ENCODE data around the gene PBXIP1. TPM values are rescaled to one million over a fixed set of nuclear protein-coding genes. Genes with fewer than 3 reads are reported as not detected.

Gene PBXIP1
- total and polyA plus RNA-seq, 2 of the 13 experiments (the other 11 are each of a cell fraction or from before 2014, with no cell fraction given): 16.3 to 31.9 TPM

DNA sequence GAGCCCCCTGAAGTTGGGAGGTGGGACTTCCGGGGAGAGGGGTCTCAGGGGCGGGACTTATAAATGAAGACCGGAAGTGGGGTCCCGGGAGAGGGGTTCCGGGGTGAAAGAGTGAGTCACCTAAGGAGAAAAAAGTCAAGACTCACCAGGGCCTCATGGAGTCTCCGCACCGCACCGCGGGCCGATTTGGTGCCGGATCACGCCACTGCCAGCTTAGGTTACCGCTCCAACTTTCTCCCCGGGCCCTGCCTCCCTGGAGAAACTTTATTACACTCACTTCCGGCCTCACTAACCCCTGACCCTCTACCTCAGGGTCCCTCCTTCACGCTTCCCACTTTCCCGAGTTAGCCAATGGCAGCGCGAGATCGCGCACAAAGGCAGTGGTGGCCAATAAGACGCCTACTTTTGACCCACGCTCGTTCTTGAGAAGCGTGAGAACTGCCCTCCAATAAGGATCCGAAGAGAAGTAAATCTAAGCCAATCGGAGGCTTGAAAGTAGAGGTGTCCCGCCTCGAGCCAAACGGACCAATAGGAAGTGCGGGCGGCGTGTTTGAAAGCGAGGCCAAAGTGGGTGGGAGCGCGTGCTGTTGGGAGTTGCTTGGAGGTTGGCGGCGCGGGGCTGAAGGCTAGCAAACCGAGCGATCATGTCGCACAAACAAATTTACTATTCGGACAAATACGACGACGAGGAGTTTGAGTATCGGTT, 18.4 kb upstream of the PBXIP1 start, which contains the start of gene CKS1B (continued):
- TF ChIP-seq, protein P1, sequence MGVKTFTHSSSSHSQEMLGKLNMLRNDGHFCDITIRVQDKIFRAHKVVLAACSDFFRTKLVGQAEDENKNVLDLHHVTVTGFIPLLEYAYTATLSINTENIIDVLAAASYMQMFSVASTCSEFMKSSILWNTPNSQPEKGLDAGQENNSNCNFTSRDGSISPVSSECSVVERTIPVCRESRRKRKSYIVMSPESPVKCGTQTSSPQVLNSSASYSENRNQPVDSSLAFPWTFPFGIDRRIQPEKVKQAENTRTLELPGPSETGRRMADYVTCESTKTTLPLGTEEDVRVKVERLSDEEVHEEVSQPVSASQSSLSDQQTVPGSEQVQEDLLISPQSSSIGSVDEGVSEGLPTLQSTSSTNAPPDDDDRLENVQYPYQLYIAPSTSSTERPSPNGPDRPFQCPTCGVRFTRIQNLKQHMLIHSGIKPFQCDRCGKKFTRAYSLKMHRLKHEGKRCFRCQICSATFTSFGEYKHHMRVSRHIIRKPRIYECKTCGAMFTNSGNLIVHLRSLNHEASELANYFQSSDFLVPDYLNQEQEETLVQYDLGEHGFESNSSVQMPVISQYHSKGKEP (CRISPR knock-in tag; IDR thresholded peaks at IDR 0.05): no peak
- TF ChIP-seq SALL2 (CRISPR knock-in tag; IDR thresholded peaks at IDR 0.05) (no peak), MTF2 (CRISPR knock-in tag; IDR thresholded peaks at IDR 0.05; ENCODE audit: borderline replicate concordance) (no peak), ZEB1 (IDR thresholded peaks at IDR 0.05; ENCODE audit: insufficient replicate concordance, low read depth) (no peak), HDAC6 (IDR thresholded peaks at IDR 0.05; ENCODE audit: low read depth, low read length) (no peak), KAT8 (CRISPR knock-in tag; IDR thresholded peaks at IDR 0.05) (peak; percentile 83), NFE2L1 (CRISPR knock-in tag; IDR thresholded peaks at IDR 0.05; ENCODE audit: borderline replicate concordance) (no peak), ESRRA (CRISPR knock-in tag; IDR thresholded peaks at IDR 0.05; ENCODE audit: low read depth) (no peak), RXRA (CRISPR knock-in tag; IDR thresholded peaks at IDR 0.05) (peak; percentile 35; the same call in 1 of the 2 replicates), CBX1 (IDR thresholded peaks at IDR 0.05; ENCODE audit: low read depth) (peak; percentile 20), ZXDC (CRISPR knock-in tag; IDR thresholded peaks at IDR 0.05) (no peak), NFE2L2 (IDR thresholded peaks at IDR 0.05; ENCODE audit: low read length) (no peak), ZNF629 (CRISPR knock-in tag; conservative IDR thresholded peaks at IDR 0.05) (no peak), ZC3H4 (CRISPR knock-in tag; IDR thresholded peaks at IDR 0.05; ENCODE audit: borderline replicate concordance) (no peak; the same call in 1 of the 2 replicates), NFIB (CRISPR knock-in tag; IDR thresholded peaks at IDR 0.05; ENCODE audit: borderline replicate concordance) (no peak), ZNF510 (CRISPR knock-in tag; IDR thresholded peaks at IDR 0.05; ENCODE audit: low read depth) (peak; percentile 81; the same call in 1 of the 2 replicates), ELF1 (CRISPR knock-in tag; IDR thresholded peaks at IDR 0.05) (peak; percentile 80), ZNF24 (IDR thresholded peaks at IDR 0.05) (no peak), SP140L (CRISPR knock-in tag; IDR thresholded peaks at IDR 0.05; ENCODE audit: borderline replicate concordance) (no peak), TCF12 (IDR thresholded peaks at IDR 0.05) (no peak), TCF12 (CRISPR knock-in tag; IDR thresholded peaks at IDR 0.05) (no peak), ZMYM4 (CRISPR knock-in tag; IDR thresholded peaks at IDR 0.05) (no peak)
- TF ChIP-seq, protein P2, sequence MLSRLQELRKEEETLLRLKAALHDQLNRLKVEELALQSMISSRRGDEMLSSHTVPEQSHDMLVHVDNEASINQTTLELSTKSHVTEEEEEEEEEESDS (CRISPR knock-in tag; IDR thresholded peaks at IDR 0.05; ENCODE audit: borderline replicate concordance): peak; percentile 76
- TF ChIP-seq, protein P3, sequence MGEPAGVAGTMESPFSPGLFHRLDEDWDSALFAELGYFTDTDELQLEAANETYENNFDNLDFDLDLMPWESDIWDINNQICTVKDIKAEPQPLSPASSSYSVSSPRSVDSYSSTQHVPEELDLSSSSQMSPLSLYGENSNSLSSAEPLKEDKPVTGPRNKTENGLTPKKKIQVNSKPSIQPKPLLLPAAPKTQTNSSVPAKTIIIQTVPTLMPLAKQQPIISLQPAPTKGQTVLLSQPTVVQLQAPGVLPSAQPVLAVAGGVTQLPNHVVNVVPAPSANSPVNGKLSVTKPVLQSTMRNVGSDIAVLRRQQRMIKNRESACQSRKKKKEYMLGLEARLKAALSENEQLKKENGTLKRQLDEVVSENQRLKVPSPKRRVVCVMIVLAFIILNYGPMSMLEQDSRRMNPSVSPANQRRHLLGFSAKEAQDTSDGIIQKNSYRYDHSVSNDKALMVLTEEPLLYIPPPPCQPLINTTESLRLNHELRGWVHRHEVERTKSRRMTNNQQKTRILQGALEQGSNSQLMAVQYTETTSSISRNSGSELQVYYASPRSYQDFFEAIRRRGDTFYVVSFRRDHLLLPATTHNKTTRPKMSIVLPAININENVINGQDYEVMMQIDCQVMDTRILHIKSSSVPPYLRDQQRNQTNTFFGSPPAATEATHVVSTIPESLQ (CRISPR knock-in tag; conservative IDR thresholded peaks at IDR 0.05): no peak
